ENCODE measurements around the gene ZC3H10. TPM values are rescaled to one million over a fixed set of nuclear protein-coding genes. Genes with fewer than 3 reads are reported as not detected.
"Not testable (repeated sequence)": the region's sequence is repeated elsewhere in the genome, so short reads cannot be mapped to it uniquely, and the experiment has no call there.

The ZC3H10 gene
- 1 to 10 TPM; 1.1 to 4.0 (median 2.1) TPM for polyA plus RNA-seq
- long read RNA-seq, donor 1, full-length matches to known transcripts, result 7 of 7 reads
- long read RNA-seq, donor 1, partial matches to known transcripts, result 0 of 7 reads
- long read RNA-seq, donor 1, other reads (novel, unspliced or antisense), result 0 of 7 reads
- long read RNA-seq, donor 2, full-length matches to known transcripts, result 2 of 2 reads
- long read RNA-seq, donor 2, partial matches to known transcripts, result 0 of 2 reads
- long read RNA-seq, donor 2, other reads (novel, unspliced or antisense), result 0 of 2 reads
- long read RNA-seq, donor 3, full-length matches to known transcripts, result 1 of 1 reads
- long read RNA-seq, donor 3, partial matches to known transcripts, result 0 of 1 reads
- long read RNA-seq, donor 3, other reads (novel, unspliced or antisense), result 0 of 1 reads
- long read RNA-seq, donor 4, result 0 reads
- long read RNA-seq, donor 5, result 0 reads
- long read RNA-seq, donor 6, full-length matches to known transcripts, result 1 of 1 reads
- long read RNA-seq, donor 6, partial matches to known transcripts, result 0 of 1 reads
- long read RNA-seq, donor 6, other reads (novel, unspliced or antisense), result 0 of 1 reads
- long read RNA-seq, donor 7, result 0 reads
- long read RNA-seq, donor 8, result 0 reads
- long read RNA-seq, donor 9, partial matches to known transcripts, result 0 of 1 reads
- long read RNA-seq, donor 9, other reads (novel, unspliced or antisense), result 0 of 1 reads
- long read RNA-seq, donor 10, full-length matches to known transcripts, result 6 of 6 reads
- long read RNA-seq, donor 10, partial matches to known transcripts, result 0 of 6 reads
- long read RNA-seq, donor 10, other reads (novel, unspliced or antisense), result 0 of 6 reads

GRCh38 chr12:56117778-56118687 lies at the start of gene ZC3H10:
Gene ZC3H10, plus strand, starts transcription at chr12:56118266. Its CDS starts 2,297 bp downstream, at chr12:56120563.
- Histone ChIP-seq H3K4me3 (ENCODE audit: low read depth in 1 of 3, low read length in 3 of 3) (peak within 1 kb of the TSS; percentile 74 to 83 (median 76)), H3K4me1 (ENCODE audit: control insufficient read depth in 3 of 3, insufficient read depth in 2 of 3, low read depth in 1 of 3, low read length in 2 of 3) (peaks cover 0 to 20% (median 5%) of the 10 kb centered on the region in 3 donors), H3K36me3 (ENCODE audit: control insufficient read depth in 3 of 3, insufficient read depth in 2 of 3, low read depth in 1 of 3, low read length in 3 of 3) (peaks cover 3 to 34% (median 8%) of the 10 kb centered on the region in 3 donors), H3K27ac (ENCODE audit: low read depth in 1 of 3, low read length in 2 of 3) (peak within 1 kb of the TSS; percentile 96 to 99 (median 96)), H3K27me3 (ENCODE audit: control insufficient read depth in 3 of 3, insufficient read depth in 3 of 3, low read length in 3 of 3) (no peaks in the 10 kb centered on the region), H3K9me3 (ENCODE audit: control insufficient read depth in 2 of 2, insufficient read depth in 1 of 2, low read depth in 1 of 2, low read length in 1 of 2) (no peaks in the 10 kb centered on the region)
- DNase-seq (peak; percentile 99 to 100), FAIRE-seq (no peak)
- 0 to 1% (median 0%) methylated on average over 47 to 61 of the region's 61 CpGs for WGBS, 3 donors

- H3K9me3 ChIP-seq (ENCODE audit: control insufficient read depth in 2 of 2, insufficient read depth in 1 of 2, low read depth in 1 of 2, low read length in 1 of 2), result no peaks in the 10 kb centered on the region
- H3K4me1 ChIP-seq (ENCODE audit: control insufficient read depth in 3 of 3, insufficient read depth in 2 of 3, low read depth in 1 of 3, low read length in 2 of 3), result no peaks in the 10 kb centered on the region
- no peak overlapping the region for H3K27ac ChIP-seq (ENCODE audit: low read depth in 1 of 3, low read length in 2 of 3)
- no peak overlapping the region for H3K4me3 ChIP-seq (ENCODE audit: low read depth in 1 of 3, low read length in 3 of 3)
- 80 to 86% (median 81%) methylated on average over 4 of the region's 4 CpGs for WGBS, 3 donors
- no peaks in the 10 kb centered on the region for H3K27me3 ChIP-seq (ENCODE audit: control insufficient read depth in 3 of 3, insufficient read depth in 3 of 3, low read length in 3 of 3)
- DNase-seq, result no peak
- no peaks in the 10 kb centered on the region for H3K36me3 ChIP-seq (ENCODE audit: control insufficient read depth in 3 of 3, insufficient read depth in 2 of 3, low read depth in 1 of 3, low read length in 3 of 3)
- no peak for FAIRE-seq
Measured at GRCh38 chr12:56071648-56072047, 46.4 kb upstream of the ZC3H10 start.

GRCh38 chr12:56074396-56074795 lies 43.7 kb upstream of the ZC3H10 start:
- FAIRE-seq (no peak), DNase-seq (no peak)
- Histone ChIP-seq H3K4me1 (ENCODE audit: control insufficient read depth in 3 of 3, insufficient read depth in 2 of 3, low read depth in 1 of 3, low read length in 2 of 3) (peaks cover 0 to 4% (median 0%) of the 10 kb centered on the region in 3 donors), H3K27ac (ENCODE audit: low read depth in 1 of 3, low read length in 2 of 3) (no peak overlapping the region), H3K4me3 (ENCODE audit: low read depth in 1 of 3, low read length in 3 of 3) (no peak overlapping the region), H3K9me3 (ENCODE audit: control insufficient read depth in 2 of 2, insufficient read depth in 1 of 2, low read depth in 1 of 2, low read length in 1 of 2) (no peaks in the 10 kb centered on the region), H3K27me3 (ENCODE audit: control insufficient read depth in 3 of 3, insufficient read depth in 3 of 3, low read length in 3 of 3) (no peaks in the 10 kb centered on the region), H3K36me3 (ENCODE audit: control insufficient read depth in 3 of 3, insufficient read depth in 2 of 3, low read depth in 1 of 3, low read length in 3 of 3) (no peaks in the 10 kb centered on the region)
- 85 to 91% (median 86%) methylated on average over 5 of the region's 5 CpGs for WGBS, 3 donors

GRCh38 chr12:56077966-56078365 lies 40.1 kb upstream of the ZC3H10 start:
- WGBS, 3 donors, result 86 to 95% (median 88%) methylated on average over 9 of the region's 9 CpGs
- not testable (repeated sequence) for H3K9me3 ChIP-seq (ENCODE audit: control insufficient read depth in 2 of 2, insufficient read depth in 1 of 2, low read depth in 1 of 2, low read length in 1 of 2); H3K4me3 ChIP-seq (ENCODE audit: low read depth in 1 of 3, low read length in 3 of 3); H3K27ac ChIP-seq (ENCODE audit: low read depth in 1 of 3, low read length in 2 of 3); DNase-seq; H3K27me3 ChIP-seq (ENCODE audit: control insufficient read depth in 3 of 3, insufficient read depth in 3 of 3, low read length in 3 of 3); FAIRE-seq
- Histone ChIP-seq H3K36me3 (ENCODE audit: control insufficient read depth in 3 of 3, insufficient read depth in 2 of 3, low read depth in 1 of 3, low read length in 3 of 3) (peaks cover 0 to 14% (median 0%) of the 10 kb centered on the region in 3 donors), H3K4me1 (ENCODE audit: control insufficient read depth in 3 of 3, insufficient read depth in 2 of 3, low read depth in 1 of 3, low read length in 2 of 3) (peaks cover 0 to 18% (median 2%) of the 10 kb centered on the region in 3 donors)

GRCh38 chr12:56078427-56078826 lies 39.6 kb upstream of the ZC3H10 start:
- Histone ChIP-seq H3K27me3 (ENCODE audit: control insufficient read depth in 3 of 3, insufficient read depth in 3 of 3, low read length in 3 of 3) (peaks cover 0 to 6% (median 0%) of the 10 kb centered on the region in 3 donors), H3K4me1 (ENCODE audit: control insufficient read depth in 3 of 3, insufficient read depth in 2 of 3, low read depth in 1 of 3, low read length in 2 of 3) (peaks cover 0 to 23% (median 2%) of the 10 kb centered on the region in 3 donors), H3K36me3 (ENCODE audit: control insufficient read depth in 3 of 3, insufficient read depth in 2 of 3, low read depth in 1 of 3, low read length in 3 of 3) (peaks cover 0 to 18% (median 0%) of the 10 kb centered on the region in 3 donors), H3K9me3 (ENCODE audit: control insufficient read depth in 2 of 2, insufficient read depth in 1 of 2, low read depth in 1 of 2, low read length in 1 of 2) (no peaks in the 10 kb centered on the region), H3K27ac (ENCODE audit: low read depth in 1 of 3, low read length in 2 of 3) (peak overlapping the region in 1 of 3 donors; percentile 100), H3K4me3 (ENCODE audit: low read depth in 1 of 3, low read length in 3 of 3) (peak overlapping the region in 1 of 3 donors; percentile 92)
- FAIRE-seq (no peak), DNase-seq (no peak)
- WGBS, 3 donors, result 100% methylated on average over 1 of the region's 1 CpG

- FAIRE-seq (no peak), DNase-seq (peak; percentile 88 to 94)
- Histone ChIP-seq H3K9me3 (ENCODE audit: control insufficient read depth in 2 of 2, insufficient read depth in 1 of 2, low read depth in 1 of 2, low read length in 1 of 2) (no peaks in the 10 kb centered on the region), H3K36me3 (ENCODE audit: control insufficient read depth in 3 of 3, insufficient read depth in 2 of 3, low read depth in 1 of 3, low read length in 3 of 3) (peaks cover 0 to 25% (median 0%) of the 10 kb centered on the region in 3 donors), H3K27ac (ENCODE audit: low read depth in 1 of 3, low read length in 2 of 3) (peak overlapping the region; percentile 95 to 100 (median 98)), H3K27me3 (ENCODE audit: control insufficient read depth in 3 of 3, insufficient read depth in 3 of 3, low read length in 3 of 3) (peaks cover 0 to 6% (median 0%) of the 10 kb centered on the region in 3 donors), H3K4me1 (ENCODE audit: control insufficient read depth in 3 of 3, insufficient read depth in 2 of 3, low read depth in 1 of 3, low read length in 2 of 3) (peaks cover 0 to 30% (median 2%) of the 10 kb centered on the region in 3 donors), H3K4me3 (ENCODE audit: low read depth in 1 of 3, low read length in 3 of 3) (peak overlapping the region; percentile 73 to 92 (median 74))
- 2 to 6% (median 3%) methylated on average over 45 to 50 of the region's 50 CpGs for WGBS, 3 donors
Measured at GRCh38 chr12:56078931-56079722, 38.9 kb upstream of the ZC3H10 start.

- DNase-seq (peak; percentile 92 to 94), FAIRE-seq (no peak)
- Histone ChIP-seq H3K4me1 (ENCODE audit: control insufficient read depth in 3 of 3, insufficient read depth in 2 of 3, low read depth in 1 of 3, low read length in 2 of 3) (peaks cover 0 to 36% (median 2%) of the 10 kb centered on the region in 3 donors), H3K9me3 (ENCODE audit: control insufficient read depth in 2 of 2, insufficient read depth in 1 of 2, low read depth in 1 of 2, low read length in 1 of 2) (no peaks in the 10 kb centered on the region), H3K36me3 (ENCODE audit: control insufficient read depth in 3 of 3, insufficient read depth in 2 of 3, low read depth in 1 of 3, low read length in 3 of 3) (peaks cover 0 to 34% (median 0%) of the 10 kb centered on the region in 3 donors), H3K27ac (ENCODE audit: low read depth in 1 of 3, low read length in 2 of 3) (peak within 1 kb of the TSS; percentile 95 to 100 (median 98)), H3K27me3 (ENCODE audit: control insufficient read depth in 3 of 3, insufficient read depth in 3 of 3, low read length in 3 of 3) (peaks cover 0 to 6% (median 0%) of the 10 kb centered on the region in 3 donors), H3K4me3 (ENCODE audit: low read depth in 1 of 3, low read length in 3 of 3) (peak within 1 kb of the TSS; percentile 73 to 92 (median 74))
- 0 to 1% (median 0%) methylated on average over 50 to 59 of the region's 59 CpGs for WGBS, 3 donors
Measured at GRCh38 chr12:56079723-56080555, 38.1 kb upstream of the ZC3H10 start, which contains the start of gene ERBB3. Gene ERBB3, plus strand, starts transcription at chr12:56080165. Its CDS starts 136 bp downstream, at chr12:56080301.

Data from small intestine (tissue), 16 donors.